Calu3 (cell line): ENCODE data around the gene NECAB3. TPM values are rescaled to one million over a fixed set of nuclear protein-coding genes. Genes with fewer than 3 reads are reported as not detected.
A peak's percentile ranks its signal among the peaks of the same experiment; 100 is the strongest.

Experiments used
- BruUV-seq: library from RNA; stranded (reverse); fragments of 400-500 nt; replicated peaks from 2 replicates; lab custom pipeline; 2021; lab: Mats Ljungman, UMichigan
- CTCF ChIA-PET: fragments of 300-600 bp; sonication (Branson Sonifier 250); formaldehyde crosslinking; loops from one replicate; lab custom pipeline; 2022; ENCODE audit warnings: antibody characterized with exemption; lab: Charles Lee
- DNase-seq: peaks from one replicate; pipeline ENCODE4 v3.0.0; 2022
- H3K27ac Mint-ChIP-seq: one replicate; pipeline ENCODE4 v1.8.0; 2022; ENCODE audit warnings: mixed read lengths; ENCODE audit not compliant: unreplicated experiment
- H3K27me3 Mint-ChIP-seq: one replicate; pipeline ENCODE4 v1.8.0; 2022; ENCODE audit warnings: mixed read lengths; ENCODE audit not compliant: unreplicated experiment
- H3K36me3 Mint-ChIP-seq: one replicate; pipeline ENCODE4 v1.8.0; 2022; ENCODE audit warnings: mild to moderate bottlenecking, moderate library complexity, mixed read lengths; ENCODE audit not compliant: insufficient read depth, unreplicated experiment
- H3K4me1 Mint-ChIP-seq: one replicate; pipeline ENCODE4 v1.8.0; 2022; ENCODE audit warnings: mild to moderate bottlenecking, low read depth, mixed read lengths; ENCODE audit not compliant: unreplicated experiment
- H3K4me3 Mint-ChIP-seq: one replicate; pipeline ENCODE4 v1.8.0; 2022; ENCODE audit warnings: mild to moderate bottlenecking, low read depth, moderate library complexity, mixed read lengths; ENCODE audit not compliant: unreplicated experiment
- H3K9me3 Mint-ChIP-seq: one replicate; pipeline ENCODE4 v1.8.0; 2022; ENCODE audit warnings: low read depth, mixed read lengths; ENCODE audit not compliant: unreplicated experiment
- intact Hi-C: fragments of 100-400 bp; cut with micrococcal nuclease; formaldehyde crosslinking; loops from one replicate; pipeline ENCODE4 v1.10.0; 2022; ENCODE audit not compliant: unreplicated experiment
- total RNA-seq: library from RNA; stranded (reverse); gene quantifications from 2 replicates; pipeline ENCODE4 v1.2.3, GENCODE V29; 2022
- TF ChIP-seq, protein P1 (sequence below): fragments of 200-600 bp; IDR thresholded peaks from one replicate; pipeline ENCODE4 v1.8.0; 2022; ENCODE audit warnings: antibody characterized with exemption; ENCODE audit not compliant: unreplicated experiment

The NECAB3 gene
- total RNA-seq, 1 experiment from 2014 or later: 80.8 TPM

DNA sequence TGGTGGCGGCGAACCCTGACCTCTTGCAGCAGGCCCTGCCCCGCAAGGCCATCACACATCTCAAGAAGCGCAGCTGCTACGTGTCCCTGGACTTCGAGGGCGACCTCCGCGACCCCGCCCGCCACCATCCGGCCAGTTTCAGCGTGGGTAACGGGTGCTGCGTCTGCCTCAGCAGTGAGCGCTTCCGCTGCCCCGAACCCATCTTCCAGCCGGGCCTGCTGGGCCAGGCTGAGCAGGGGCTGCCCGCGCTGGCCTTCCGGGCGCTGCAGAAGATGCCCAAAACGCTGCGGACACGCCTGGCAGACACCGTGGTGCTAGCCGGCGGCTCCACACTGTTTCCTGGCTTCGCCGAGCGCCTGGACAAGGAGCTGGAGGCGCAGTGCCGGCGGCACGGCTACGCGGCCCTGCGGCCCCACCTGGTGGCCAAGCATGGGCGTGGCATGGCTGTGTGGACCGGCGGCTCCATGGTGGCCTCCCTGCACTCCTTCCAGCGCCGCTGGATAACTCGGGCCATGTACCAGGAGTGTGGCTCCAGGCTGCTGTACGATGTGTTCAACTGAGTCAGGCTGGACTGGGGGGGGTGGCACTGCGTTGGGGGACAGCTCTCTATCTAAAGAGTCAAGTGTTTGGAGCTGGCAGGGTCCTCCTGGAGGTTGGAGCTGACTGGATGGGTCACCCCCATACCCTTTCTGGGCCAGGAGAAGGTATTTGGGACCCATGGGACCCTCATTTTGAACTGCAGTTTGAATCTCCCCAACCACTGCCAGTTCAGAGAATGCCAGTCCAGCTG is 6.4 kb downstream of the NECAB3 start:
- Mint-ChIP-seq H3K4me1 (peaks cover 38% of the 10 kb centered on the region), H3K36me3 (peaks cover 63% of the 10 kb centered on the region), H3K27me3 (no peaks in the 10 kb centered on the region), H3K4me3 (peak overlapping the region; percentile 77), H3K9me3 (no peaks in the 10 kb centered on the region), H3K27ac (peak overlapping the region; percentile 90)
- peak; percentile 97 for DNase-seq
- intact Hi-C loops: loop anchor here (1.0 to 10.0 kb wide), 4 partner anchors 64 to 447 kb away; partner anchors contain the start of genes CDK5RAP1, EIF2S2 and ZNF341
- BruUV-seq: no TSS peak
- CTCF ChIA-PET: interaction anchor here (0.6 to 3.4 kb wide), 20 partner anchors 8 to 921 kb away, joined by 3 to 47 read pairs (median 4); partner anchors contain the start of genes CBFA2T2 and CDK5RAP1
- TF ChIP-seq, protein P1, sequence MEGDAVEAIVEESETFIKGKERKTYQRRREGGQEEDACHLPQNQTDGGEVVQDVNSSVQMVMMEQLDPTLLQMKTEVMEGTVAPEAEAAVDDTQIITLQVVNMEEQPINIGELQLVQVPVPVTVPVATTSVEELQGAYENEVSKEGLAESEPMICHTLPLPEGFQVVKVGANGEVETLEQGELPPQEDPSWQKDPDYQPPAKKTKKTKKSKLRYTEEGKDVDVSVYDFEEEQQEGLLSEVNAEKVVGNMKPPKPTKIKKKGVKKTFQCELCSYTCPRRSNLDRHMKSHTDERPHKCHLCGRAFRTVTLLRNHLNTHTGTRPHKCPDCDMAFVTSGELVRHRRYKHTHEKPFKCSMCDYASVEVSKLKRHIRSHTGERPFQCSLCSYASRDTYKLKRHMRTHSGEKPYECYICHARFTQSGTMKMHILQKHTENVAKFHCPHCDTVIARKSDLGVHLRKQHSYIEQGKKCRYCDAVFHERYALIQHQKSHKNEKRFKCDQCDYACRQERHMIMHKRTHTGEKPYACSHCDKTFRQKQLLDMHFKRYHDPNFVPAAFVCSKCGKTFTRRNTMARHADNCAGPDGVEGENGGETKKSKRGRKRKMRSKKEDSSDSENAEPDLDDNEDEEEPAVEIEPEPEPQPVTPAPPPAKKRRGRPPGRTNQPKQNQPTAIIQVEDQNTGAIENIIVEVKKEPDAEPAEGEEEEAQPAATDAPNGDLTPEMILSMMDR: peak; percentile 97

DNA sequence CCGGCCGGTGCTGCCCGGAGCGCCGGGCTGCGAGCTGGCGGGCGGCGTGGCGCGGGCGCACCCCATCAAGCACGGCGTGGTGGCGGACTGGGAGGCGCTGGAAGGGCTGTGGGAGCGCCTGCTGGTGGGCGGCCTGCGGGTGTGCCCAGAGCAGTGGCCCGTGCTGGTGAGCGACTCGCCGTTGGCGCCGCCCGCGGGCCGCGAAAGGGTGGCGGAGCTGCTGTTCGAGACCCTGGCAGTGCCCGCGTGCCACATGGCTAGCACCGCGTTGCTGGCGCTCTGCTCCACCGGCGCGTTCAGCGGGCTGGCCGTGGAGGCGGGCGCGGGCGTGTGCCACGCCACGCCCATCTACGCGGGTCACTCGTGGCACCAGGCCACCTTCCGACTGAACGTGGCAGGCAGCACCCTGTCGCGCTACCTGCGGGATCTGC is 7.0 kb downstream of the NECAB3 start:
- H3K4me3 Mint-ChIP-seq: peak overlapping the region; percentile 77
- no peaks in the 10 kb centered on the region for H3K9me3 Mint-ChIP-seq
- H3K36me3 Mint-ChIP-seq: peaks cover 66% of the 10 kb centered on the region
- DNase-seq: peak; percentile 67
- TF ChIP-seq, protein P1: no peak
- CTCF ChIA-PET: interaction anchor here (0.6 to 3.4 kb wide), 19 partner anchors 9 to 921 kb away, joined by 3 to 47 read pairs (median 3); partner anchors contain the start of genes CBFA2T2, CDK5RAP1, PXMP4 and ZNF341
- BruUV-seq: no TSS peak
- intact Hi-C loops: loop anchor here (5.0 to 10.0 kb wide), 3 partner anchors 65 to 448 kb away; partner anchors contain the start of genes CDK5RAP1, EIF2S2 and ZNF341
- H3K4me1 Mint-ChIP-seq: peaks cover 39% of the 10 kb centered on the region
- H3K27ac Mint-ChIP-seq: peak overlapping the region; percentile 90
- H3K27me3 Mint-ChIP-seq: no peaks in the 10 kb centered on the region

- intact Hi-C loops: loop anchor here (5.0 to 10.0 kb wide), 3 partner anchors 66 to 448 kb away; partner anchors contain the start of genes CDK5RAP1, EIF2S2 and ZNF341
- TF ChIP-seq, protein P1: no peak
- Mint-ChIP-seq H3K4me1 (peaks cover 39% of the 10 kb centered on the region), H3K36me3 (peaks cover 67% of the 10 kb centered on the region), H3K9me3 (no peaks in the 10 kb centered on the region), H3K27me3 (no peaks in the 10 kb centered on the region), H3K4me3 (peak within 1 kb of the TSS; percentile 77), H3K27ac (peak within 1 kb of the TSS; percentile 90)
- CTCF ChIA-PET: interaction anchor here (0.6 to 3.4 kb wide), 17 partner anchors 10 to 403 kb away, joined by 3 to 47 read pairs (median 3); partner anchors contain the start of genes CBFA2T2, CDK5RAP1, PXMP4 and ZNF341
- peak; percentile 99 for DNase-seq
- BruUV-seq: TSS peak; percentile 22
Observed at GRCh38 chr20:33666293-33667244, 7.7 kb downstream of the NECAB3 start, which contains the start of gene ACTL10. Gene ACTL10 (plus strand): TSS chr20:33666943. CDS start chr20:33667498, 555 bp downstream.

GRCh38 chr20:33664762-33665144 is 9.5 kb downstream of the NECAB3 start:
- intact Hi-C loops: loop anchor here (5.0 to 10.0 kb wide), 3 partner anchors 68 to 450 kb away; partner anchors contain the start of genes CDK5RAP1, EIF2S2 and ZNF341
- Mint-ChIP-seq H3K36me3 (peaks cover 63% of the 10 kb centered on the region), H3K4me1 (peaks cover 39% of the 10 kb centered on the region), H3K4me3 (peak overlapping the region; percentile 89), H3K27ac (peak overlapping the region; percentile 81), H3K27me3 (no peaks in the 10 kb centered on the region), H3K9me3 (no peaks in the 10 kb centered on the region)
- TF ChIP-seq, protein P1: no peak
- BruUV-seq: no TSS peak
- CTCF ChIA-PET: interaction anchor here (2.2 to 2.7 kb wide), 2 partner anchors 11 to 13 kb away, joined by 9 to 16 read pairs; no protein-coding TSS in a partner anchor
- DNase-seq: no peak
